Endometrial microvascular endothelial cells (primary cell): ENCODE measurements around the gene NAP1L4. TPM values are rescaled to one million over a fixed set of nuclear protein-coding genes. Genes with fewer than 3 reads are reported as not detected.

ENCODE experiments used
- in situ Hi-C: cut with HindIII; loops from 2 replicates; pipeline ENCODE4 v1.10.0; 2017; ENCODE audit warnings: low sequenced_read_pairs, low pct_unique_long_range_greater_than_20kb; ENCODE audit errors: inconsistent ontology term
- total RNA-seq: library from RNA; depleted of rRNA; stranded (reverse); fragments of >200 nt; gene quantifications from one replicate; pipeline ENCODE4 v1.2.3, GENCODE V29; 2015; ENCODE audit errors: inconsistent ontology term

Gene NAP1L4
- total RNA-seq, 1 donor from 2014 or later = 145 TPM

- in situ Hi-C loops = no loop called here
Measured at GRCh38 chr11:2902784-2903671, 89.1 kb downstream of the NAP1L4 start.

GRCh38 chr11:2901854-2902783, 90.0 kb downstream of the NAP1L4 start:
- in situ Hi-C loops = no loop called here

- in situ Hi-C loops = no loop called here
Measured at GRCh38 chr11:2901196-2901796, 90.8 kb downstream of the NAP1L4 start.

- in situ Hi-C loops = no loop called here
Measured at GRCh38 chr11:2899080-2899783, 92.9 kb downstream of the NAP1L4 start.

GRCh38 chr11:2898366-2899079, 93.6 kb downstream of the NAP1L4 start:
- in situ Hi-C loops = no loop called here

- in situ Hi-C loops = no loop called here
Measured at GRCh38 chr11:2897048-2897447, 95.1 kb downstream of the NAP1L4 start.

- in situ Hi-C loops = no loop called here
Measured at GRCh38 chr11:2896047-2896446, 96.1 kb downstream of the NAP1L4 start.

Other genes starting within 250 kb of the NAP1L4 start
- gene CDKN1C, start 106.6 kb downstream of the NAP1L4 start, total RNA-seq = not detected
- gene PHLDA2, start 62.9 kb downstream of the NAP1L4 start, total RNA-seq = 17.7 TPM
- 47.0 TPM for gene CARS1, start 65.1 kb upstream of the NAP1L4 start, total RNA-seq
- 28.2 TPM for gene OSBPL5, start 173.0 kb upstream of the NAP1L4 start, total RNA-seq
- gene MRGPRG, start 226.5 kb upstream of the NAP1L4 start, total RNA-seq = not detected
- not detected for gene MRGPRE, start 240.1 kb upstream of the NAP1L4 start, total RNA-seq